Natural killer cell (primary cell): Measurements from ENCODE around the gene SH3PXD2B. TPM values are rescaled to one million over a fixed set of nuclear protein-coding genes. Genes with fewer than 3 reads are reported as not detected.

Experiments used
- ATAC-seq, 3 donors: fragments of 150-1000 bp in 2 of 3; fragments of 200-7000 bp in 1 of 3; cut with Tn5 transposase; 1 replicate in 1 of 3; 2 replicates in 2 of 3; pipeline ENCODE4 v1.10.0; 2021; ENCODE audit warnings: mild to moderate bottlenecking in 2 of 3, moderate library complexity in 2 of 3
- DNase-seq, 2 donors: peaks; one replicate each; pipeline versions ENCODE4 v3.0.0 to v3.0.0-alpha.2; 2013 to 2021; ENCODE audit warnings: mixed read lengths in 1 of 2
- H3K27ac ChIP-seq: one replicate; pipeline ENCODE4 v1.5.1; 2013; ENCODE audit warnings: mild to moderate bottlenecking, low read length
- H3K27me3 ChIP-seq: one replicate; pipeline ENCODE4 v1.6.1; 2013; ENCODE audit warnings: low read length; ENCODE audit not compliant: control insufficient read depth, insufficient read depth
- H3K36me3 ChIP-seq: one replicate; pipeline ENCODE4 v1.6.1; 2013; ENCODE audit warnings: low read length; ENCODE audit not compliant: control insufficient read depth, insufficient read depth
- H3K4me1 ChIP-seq: one replicate; pipeline ENCODE4 v1.6.1; 2013; ENCODE audit warnings: low read length; ENCODE audit not compliant: control insufficient read depth, insufficient read depth
- H3K4me3 ChIP-seq: one replicate; pipeline ENCODE4 v1.5.1; 2013; ENCODE audit warnings: low read length
- H3K9me3 ChIP-seq: one replicate; pipeline ENCODE4 v1.6.1; 2013; ENCODE audit warnings: low read length; ENCODE audit not compliant: control insufficient read depth, insufficient read depth
- H3K27ac Mint-ChIP-seq, 2 donors: one replicate each; pipeline ENCODE4 v1.8.0; 2022; ENCODE audit warnings: mild to moderate bottlenecking in 2 of 2, mixed read lengths in 2 of 2, moderate library complexity in 1 of 2
- H3K27me3 Mint-ChIP-seq, 2 donors: one replicate each; pipeline ENCODE4 v1.8.0; 2022; ENCODE audit warnings: low read depth in 2 of 2, mixed read lengths in 2 of 2
- H3K36me3 Mint-ChIP-seq: one replicate; pipeline ENCODE4 v1.8.0; 2022; ENCODE audit warnings: mixed read lengths
- H3K4me1 Mint-ChIP-seq, 2 donors: one replicate each; pipeline ENCODE4 v1.8.0; 2022; ENCODE audit warnings: mixed read lengths in 2 of 2
- H3K4me3 Mint-ChIP-seq: one replicate; pipeline ENCODE4 v1.8.0; 2022; ENCODE audit warnings: mild to moderate bottlenecking, moderate library complexity, mixed read lengths
- H3K9me3 Mint-ChIP-seq, 2 donors: one replicate each; pipeline ENCODE4 v1.8.0; 2022; ENCODE audit warnings: mixed read lengths in 2 of 2
- CTCF ChIP-seq: fragments of 200-600 bp; IDR thresholded peaks from one replicate; pipeline ENCODE4 v1.8.0; 2022; ENCODE audit warnings: antibody characterized with exemption
- WGBS: methylation state at CpG from one replicate; pipeline ENCODE4 v1.1.7; 2013; ENCODE audit warnings: missing lambda C conversion rate; ENCODE audit not compliant: insufficient coverage; 5-methylcytosine and 5-hydroxymethylcytosine counted together
- intact Hi-C: fragments of 100-400 bp; cut with micrococcal nuclease; formaldehyde crosslinking; loops from one replicate; pipeline ENCODE4 v1.14.2; 2022
- total RNA-seq, 4 donors: library from RNA; stranded (reverse); fragments of 120-200 nt in 1 of 4; gene quantifications; one replicate each; pipeline versions ENCODE4 v1.2.3 to v1.2.4, GENCODE V29; 2013 to 2022

Gene SH3PXD2B
- total RNA-seq, 3 donors from 2014 or later (not counting 1 experiment from before 2014, with no cell fraction given): 0.25 to 0.35 TPM; not detected in 1

DNA sequence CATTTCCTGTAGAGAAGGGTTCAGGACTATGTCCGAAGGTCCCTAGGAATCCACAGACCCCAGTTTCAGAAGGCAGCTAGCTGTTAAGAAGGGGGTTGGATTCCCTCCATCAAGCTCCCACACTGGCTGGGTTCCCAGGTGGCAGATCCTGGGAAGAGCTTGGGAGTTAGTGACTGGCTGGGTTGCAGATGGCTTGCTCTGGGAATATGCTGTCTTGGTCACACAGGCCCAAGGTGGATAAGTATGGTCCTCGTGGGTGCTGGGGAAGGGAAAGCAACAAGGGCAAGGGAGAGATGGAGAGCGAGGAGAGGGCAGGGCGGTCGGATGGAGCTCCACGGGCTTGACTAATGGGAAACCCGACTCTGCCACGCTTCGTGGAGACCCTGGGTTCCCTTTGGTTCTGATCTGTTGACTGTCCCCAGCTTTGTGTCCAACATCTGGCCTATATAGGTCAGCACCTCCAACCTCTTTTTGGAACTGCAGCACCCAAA lies 17.4 kb downstream of the SH3PXD2B start:
- intact Hi-C loops: no loop called here
- TF ChIP-seq CTCF: no peak
- peaks cover 0 to 5% of the 10 kb centered on the region in 2 donors for H3K27me3 Mint-ChIP-seq
- no peaks in the 10 kb centered on the region for H3K4me1 Mint-ChIP-seq
- peaks cover 2% of the 10 kb centered on the region for H3K27me3 ChIP-seq
- ATAC-seq (no peak), DNase-seq (no peak)
- no peaks in the 10 kb centered on the region for H3K36me3 ChIP-seq
- H3K9me3 Mint-ChIP-seq: no peaks in the 10 kb centered on the region
- no peak overlapping the region for H3K27ac ChIP-seq
- WGBS: 87% methylated on average over 9 of the region's 9 CpGs
- H3K9me3 ChIP-seq: no peaks in the 10 kb centered on the region
- H3K4me3 ChIP-seq: no peak overlapping the region
- no peaks in the 10 kb centered on the region for H3K4me1 ChIP-seq
- no peaks in the 10 kb centered on the region for H3K36me3 Mint-ChIP-seq
- H3K4me3 Mint-ChIP-seq: no peak overlapping the region
- no peak overlapping the region for H3K27ac Mint-ChIP-seq

DNA sequence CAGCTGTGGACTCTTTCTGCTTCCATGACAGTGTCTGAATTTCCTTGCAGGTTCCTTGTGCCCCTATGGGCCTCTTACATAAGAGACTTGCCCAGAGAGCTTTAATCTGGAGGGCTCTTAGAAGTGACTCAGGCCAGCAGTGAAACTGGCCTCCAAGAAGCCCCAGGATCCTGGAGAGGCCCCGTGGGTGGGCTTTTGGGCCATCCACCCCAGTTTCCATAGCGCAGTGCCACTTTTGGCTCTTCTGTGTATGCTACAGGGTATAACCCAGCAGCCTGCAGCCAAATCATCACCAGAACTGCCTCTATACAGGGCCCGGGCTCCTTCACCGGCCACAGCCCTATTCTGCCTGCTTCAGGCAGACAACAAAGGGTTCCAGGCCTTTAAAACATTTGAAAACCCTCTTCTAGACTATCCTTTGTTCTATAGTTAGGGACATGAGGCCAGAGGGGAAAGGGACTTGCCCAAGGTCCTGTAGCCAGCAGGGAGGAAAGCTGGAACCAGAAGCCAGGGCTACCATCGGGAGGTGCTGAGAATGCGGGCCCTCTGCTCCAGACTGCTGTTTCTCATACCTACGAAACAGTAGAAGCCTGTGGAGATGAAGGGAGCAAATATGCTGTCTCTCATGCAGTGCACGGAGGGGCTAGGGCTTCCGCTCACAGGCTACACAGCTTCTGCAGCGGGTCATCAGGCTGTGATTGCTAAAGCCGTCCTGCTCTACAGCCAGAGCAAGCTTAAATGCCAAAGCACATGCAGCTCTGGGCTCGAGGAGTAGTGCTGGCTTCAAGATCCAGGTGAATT lies 18.0 kb downstream of the SH3PXD2B start:
- H3K9me3 ChIP-seq: no peaks in the 10 kb centered on the region
- no peaks in the 10 kb centered on the region for H3K36me3 ChIP-seq
- H3K4me1 ChIP-seq: no peaks in the 10 kb centered on the region
- no peaks in the 10 kb centered on the region for H3K36me3 Mint-ChIP-seq
- no peak overlapping the region for H3K4me3 Mint-ChIP-seq
- H3K27me3 ChIP-seq: peaks cover 2% of the 10 kb centered on the region
- WGBS: 86% methylated on average over 12 of the region's 12 CpGs
- no peak for TF ChIP-seq CTCF
- intact Hi-C loops: no loop called here
- no peak overlapping the region for H3K27ac Mint-ChIP-seq
- DNase-seq (no peak), ATAC-seq (no peak)
- H3K27ac ChIP-seq: no peak overlapping the region
- no peaks in the 10 kb centered on the region for H3K9me3 Mint-ChIP-seq
- no peaks in the 10 kb centered on the region for H3K4me1 Mint-ChIP-seq
- H3K27me3 Mint-ChIP-seq: peaks cover 0 to 5% of the 10 kb centered on the region in 2 donors
- no peak overlapping the region for H3K4me3 ChIP-seq

DNA sequence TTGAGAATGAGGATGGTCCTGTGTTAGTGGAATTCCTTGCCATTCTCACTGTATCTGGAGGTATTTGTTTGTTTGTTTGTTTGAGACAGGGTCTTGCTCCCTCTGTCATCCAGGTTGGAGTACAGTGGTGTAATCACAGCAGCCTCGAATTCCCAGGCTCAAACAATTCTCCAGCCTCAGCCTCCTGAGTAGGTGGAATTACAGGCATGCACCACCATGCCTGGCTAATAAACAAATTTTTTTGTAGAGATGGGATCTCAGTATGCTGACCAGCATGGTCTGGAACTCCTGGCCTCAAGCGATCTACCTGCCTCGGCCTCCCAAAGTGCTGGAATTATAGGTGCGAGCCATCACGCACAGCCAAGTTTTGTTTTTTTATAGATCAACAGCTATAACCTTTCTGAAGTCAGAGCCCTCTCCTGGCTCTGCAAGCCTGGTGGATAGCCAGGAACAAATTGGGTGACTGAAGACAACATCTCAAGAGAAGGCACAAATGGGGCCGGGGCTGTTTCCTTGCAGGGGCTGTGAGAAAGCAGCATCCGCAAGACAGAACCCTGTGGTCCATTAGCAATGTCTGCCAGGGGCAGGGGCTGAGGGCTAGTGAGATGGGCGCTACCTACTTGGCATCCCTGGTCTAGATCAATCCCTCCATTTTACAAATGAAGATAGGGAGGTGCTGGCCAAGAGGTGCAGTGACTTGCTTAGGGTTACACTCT lies 18.8 kb downstream of the SH3PXD2B start:
- DNase-seq (no peak), ATAC-seq (no peak)
- Histone ChIP-seq H3K36me3 (no peaks in the 10 kb centered on the region), H3K9me3 (no peaks in the 10 kb centered on the region), H3K4me3 (no peak overlapping the region), H3K27ac (no peak overlapping the region), H3K27me3 (peaks cover 2% of the 10 kb centered on the region), H3K4me1 (no peaks in the 10 kb centered on the region)
- Mint-ChIP-seq H3K27me3 (peaks cover 0 to 5% of the 10 kb centered on the region in 2 donors), H3K9me3 (no peaks in the 10 kb centered on the region), H3K4me1 (no peaks in the 10 kb centered on the region), H3K4me3 (no peak overlapping the region), H3K36me3 (no peaks in the 10 kb centered on the region), H3K27ac (no peak overlapping the region)
- WGBS: 98% methylated on average over 7 of the region's 8 CpGs
- TF ChIP-seq CTCF: no peak
- intact Hi-C loops: no loop called here
